GM12892 (cell line): ENCODE data around the gene ARSB.
A peak's percentile ranks its signal among the peaks of the same experiment; 100 is the strongest.
"Not testable (repeated sequence)": the region's sequence is repeated elsewhere in the genome, so short reads cannot be mapped to it uniquely, and the experiment has no call there.

Experiments
- DNase-seq: peaks from one replicate; pipeline ENCODE4 v3.0.0; 2011; ENCODE audit not compliant: insufficient read length
- FAIRE-seq: peaks from 2 replicates; lab custom pipeline; 2011; peaks lifted over from hg19 to GRCh38; lab: Jason Lieb, UNC
- POLR2A ChIP-seq: IDR thresholded peaks from 2 replicates; pipeline ENCODE4 v1.6.1; 2011; ENCODE audit warnings: low read depth, low read length, control low read depth
- POLR2AphosphoS5 ChIP-seq: IDR thresholded peaks from 2 replicates; pipeline ENCODE4 v1.6.1; 2011; ENCODE audit warnings: low read depth, low read length, control low read depth
- TAF1 ChIP-seq: IDR thresholded peaks from 2 replicates; pipeline ENCODE4 v1.6.1; 2011; ENCODE audit warnings: low read depth, mild to moderate bottlenecking, control low read depth, low read length, borderline replicate concordance

The ARSB gene

GRCh38 chr5:78773655-78774054, 211.5 kb downstream of the ARSB start:
- FAIRE-seq = no peak
- TF ChIP-seq POLR2AphosphoS5 = no peak
- DNase-seq = no peak

- DNase-seq (no peak), FAIRE-seq (peak; percentile 56)
- TF ChIP-seq TAF1 (no peak), POLR2A (no peak), POLR2AphosphoS5 (no peak)
Measured at GRCh38 chr5:78771260-78772205, 213.6 kb downstream of the ARSB start.

- TF ChIP-seq POLR2AphosphoS5 = no peak
- no peak for TF ChIP-seq POLR2A
- no peak for TF ChIP-seq TAF1
- FAIRE-seq (no peak), DNase-seq (no peak)
Measured at GRCh38 chr5:78768781-78769380, 216.2 kb downstream of the ARSB start.

- DNase-seq (no peak), FAIRE-seq (no peak)
- TF ChIP-seq POLR2A (no peak), TAF1 (no peak), POLR2AphosphoS5 (no peak)
Measured at GRCh38 chr5:78766412-78766762, 218.7 kb downstream of the ARSB start.

- TF ChIP-seq POLR2AphosphoS5 (no peak), TAF1 (no peak), POLR2A (no peak)
- DNase-seq (no peak), FAIRE-seq (no peak)
Measured at GRCh38 chr5:78765756-78766411, 219.2 kb downstream of the ARSB start.

GRCh38 chr5:78765116-78765515, 220.0 kb downstream of the ARSB start:
- FAIRE-seq (no peak), DNase-seq (no peak)
- TF ChIP-seq POLR2AphosphoS5 = no peak
- no peak for TF ChIP-seq TAF1
- no peak for TF ChIP-seq POLR2A

- DNase-seq (no peak), FAIRE-seq (peak; percentile 81)
- TF ChIP-seq POLR2AphosphoS5 = no peak
- no peak for TF ChIP-seq POLR2A
- TF ChIP-seq TAF1 = no peak
Measured at GRCh38 chr5:78763659-78764189, 221.4 kb downstream of the ARSB start.

- not testable (repeated sequence) for FAIRE-seq
Measured at GRCh38 chr5:78762743-78763142, 222.4 kb downstream of the ARSB start.

GRCh38 chr5:78761840-78762239, 223.3 kb downstream of the ARSB start:
- no peak for FAIRE-seq
- DNase-seq = no peak
- TF ChIP-seq TAF1 (no peak), POLR2A (no peak), POLR2AphosphoS5 (no peak)

More at GRCh38 chr5:78762743-78763142, 222.4 kb downstream of the ARSB start:
- not testable (repeated sequence) for DNase-seq

GRCh38 chr5:78760770-78761169, 224.3 kb downstream of the ARSB start:
- peak; percentile 30 for FAIRE-seq
- TF ChIP-seq POLR2AphosphoS5 = no peak
- no peak for DNase-seq

GRCh38 chr5:78760366-78760765, 224.7 kb downstream of the ARSB start:
- TF ChIP-seq TAF1 = no peak
- no peak for TF ChIP-seq POLR2A
- no peak for TF ChIP-seq POLR2AphosphoS5
- DNase-seq = no peak
- FAIRE-seq = no peak

- TF ChIP-seq TAF1 (no peak), POLR2AphosphoS5 (no peak), POLR2A (no peak)
- FAIRE-seq (peak; percentile 89), DNase-seq (peak; percentile 23)
Measured at GRCh38 chr5:78758169-78758839, 226.8 kb downstream of the ARSB start.
